ENCODE measurements around the gene SLC2A1.
A peak's percentile ranks its signal among the peaks of the same experiment; 100 is the strongest.
"Not testable (repeated sequence)": the region's sequence is repeated elsewhere in the genome, so short reads cannot be mapped to it uniquely, and the experiment has no call there.

SLC2A1 gene

DNA sequence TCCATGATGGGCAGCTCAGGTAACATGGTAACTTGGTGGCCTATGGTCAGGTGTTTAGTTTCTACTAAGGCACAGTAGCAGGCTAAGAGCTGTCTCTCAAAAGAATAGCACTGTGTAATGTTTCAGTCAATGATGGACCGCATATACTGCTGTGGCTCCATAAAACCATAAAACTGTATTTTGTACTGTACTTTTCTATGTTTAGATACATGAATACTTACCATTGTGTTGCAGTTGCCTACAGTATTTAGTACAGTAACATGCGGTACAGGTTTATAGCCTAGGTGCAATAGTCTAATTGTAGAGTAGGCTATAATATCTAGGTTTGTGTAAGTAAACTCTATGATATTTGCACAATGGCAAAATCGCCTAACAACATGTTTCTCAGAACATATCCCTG, 50.6 kb downstream of the SLC2A1 start:
- Histone ChIP-seq H3K27ac (ENCODE audit: low read length) (no peak overlapping the region), H4K20me1 (ENCODE audit: insufficient read depth, low read length) (no peaks in the 10 kb centered on the region), H3K36me3 (replicated peaks; ENCODE audit: low read depth, low read length) (no peaks in the 10 kb centered on the region), H3K9ac (ENCODE audit: low read length) (no peak overlapping the region), H2AFZ (ENCODE audit: low read depth, low read length) (no peak overlapping the region), H3K9me3 (ENCODE audit: insufficient read depth, low read length) (no peaks in the 10 kb centered on the region), H3K27me3 (ENCODE audit: low read depth, low read length) (no peaks in the 10 kb centered on the region), H3K4me2 (ENCODE audit: low read length) (no peak overlapping the region), H3K4me1 (ENCODE audit: low read length) (no peaks in the 10 kb centered on the region), H3K79me2 (ENCODE audit: low read length) (no peaks in the 10 kb centered on the region), H3K4me3 (ENCODE audit: low read length) (no peak overlapping the region)
- TF ChIP-seq, protein P1, sequence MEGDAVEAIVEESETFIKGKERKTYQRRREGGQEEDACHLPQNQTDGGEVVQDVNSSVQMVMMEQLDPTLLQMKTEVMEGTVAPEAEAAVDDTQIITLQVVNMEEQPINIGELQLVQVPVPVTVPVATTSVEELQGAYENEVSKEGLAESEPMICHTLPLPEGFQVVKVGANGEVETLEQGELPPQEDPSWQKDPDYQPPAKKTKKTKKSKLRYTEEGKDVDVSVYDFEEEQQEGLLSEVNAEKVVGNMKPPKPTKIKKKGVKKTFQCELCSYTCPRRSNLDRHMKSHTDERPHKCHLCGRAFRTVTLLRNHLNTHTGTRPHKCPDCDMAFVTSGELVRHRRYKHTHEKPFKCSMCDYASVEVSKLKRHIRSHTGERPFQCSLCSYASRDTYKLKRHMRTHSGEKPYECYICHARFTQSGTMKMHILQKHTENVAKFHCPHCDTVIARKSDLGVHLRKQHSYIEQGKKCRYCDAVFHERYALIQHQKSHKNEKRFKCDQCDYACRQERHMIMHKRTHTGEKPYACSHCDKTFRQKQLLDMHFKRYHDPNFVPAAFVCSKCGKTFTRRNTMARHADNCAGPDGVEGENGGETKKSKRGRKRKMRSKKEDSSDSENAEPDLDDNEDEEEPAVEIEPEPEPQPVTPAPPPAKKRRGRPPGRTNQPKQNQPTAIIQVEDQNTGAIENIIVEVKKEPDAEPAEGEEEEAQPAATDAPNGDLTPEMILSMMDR (IDR thresholded peaks at IDR 0.05; ENCODE audit: low read depth, low read length): no peak
- TF ChIP-seq EZH2phosphoT487 (IDR thresholded peaks at IDR 0.05; ENCODE audit: low read depth): no peak

GRCh38 chr1:42904434-42904833, 54.2 kb downstream of the SLC2A1 start:
- Histone ChIP-seq H3K9ac (ENCODE audit: low read length) (no peak overlapping the region), H3K36me3 (replicated peaks; ENCODE audit: low read depth, low read length) (no peaks in the 10 kb centered on the region), H4K20me1 (ENCODE audit: insufficient read depth, low read length) (no peaks in the 10 kb centered on the region), H2AFZ (ENCODE audit: low read depth, low read length) (no peak overlapping the region), H3K4me3 (ENCODE audit: low read length) (no peak overlapping the region), H3K4me1 (ENCODE audit: low read length) (no peaks in the 10 kb centered on the region), H3K79me2 (ENCODE audit: low read length) (no peaks in the 10 kb centered on the region), H3K4me2 (ENCODE audit: low read length) (no peak overlapping the region), H3K27me3 (ENCODE audit: low read depth, low read length) (no peaks in the 10 kb centered on the region), H3K27ac (ENCODE audit: low read length) (no peak overlapping the region), H3K9me3 (ENCODE audit: insufficient read depth, low read length) (no peaks in the 10 kb centered on the region)
- TF ChIP-seq, protein P1 (IDR thresholded peaks at IDR 0.05; ENCODE audit: low read depth, low read length): no peak
- no peak for TF ChIP-seq EZH2phosphoT487 (IDR thresholded peaks at IDR 0.05; ENCODE audit: low read depth)

DNA sequence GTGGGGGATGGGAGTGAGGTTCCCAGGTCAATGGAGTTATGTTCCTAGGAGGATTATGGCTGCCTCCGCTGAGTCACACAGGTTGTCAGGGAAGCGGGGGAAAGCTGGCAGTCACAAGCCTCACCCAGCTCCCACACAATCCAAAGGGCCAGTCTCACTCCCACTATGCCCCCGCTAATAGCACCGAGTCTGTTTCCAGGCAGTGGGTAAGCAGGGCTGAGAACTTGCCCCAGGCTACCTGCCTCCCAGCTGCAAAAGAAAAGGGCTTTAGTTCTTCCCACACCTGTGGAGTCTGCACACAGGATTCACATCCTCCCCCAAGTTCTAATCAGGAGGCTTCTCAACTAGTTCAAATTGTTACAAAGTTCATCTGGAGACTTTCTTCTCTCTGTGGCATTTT, 58.7 kb downstream of the SLC2A1 start:
- H3K36me3 ChIP-seq (replicated peaks; ENCODE audit: low read depth, low read length); H3K4me2 ChIP-seq (ENCODE audit: low read length); H3K9ac ChIP-seq (ENCODE audit: low read length); H4K20me1 ChIP-seq (ENCODE audit: insufficient read depth, low read length); H3K27me3 ChIP-seq (ENCODE audit: low read depth, low read length); H3K4me1 ChIP-seq (ENCODE audit: low read length); H3K27ac ChIP-seq (ENCODE audit: low read length); H3K4me3 ChIP-seq (ENCODE audit: low read length); H2AFZ ChIP-seq (ENCODE audit: low read depth, low read length); H3K9me3 ChIP-seq (ENCODE audit: insufficient read depth, low read length); H3K79me2 ChIP-seq (ENCODE audit: low read length): not testable (repeated sequence)

DNA sequence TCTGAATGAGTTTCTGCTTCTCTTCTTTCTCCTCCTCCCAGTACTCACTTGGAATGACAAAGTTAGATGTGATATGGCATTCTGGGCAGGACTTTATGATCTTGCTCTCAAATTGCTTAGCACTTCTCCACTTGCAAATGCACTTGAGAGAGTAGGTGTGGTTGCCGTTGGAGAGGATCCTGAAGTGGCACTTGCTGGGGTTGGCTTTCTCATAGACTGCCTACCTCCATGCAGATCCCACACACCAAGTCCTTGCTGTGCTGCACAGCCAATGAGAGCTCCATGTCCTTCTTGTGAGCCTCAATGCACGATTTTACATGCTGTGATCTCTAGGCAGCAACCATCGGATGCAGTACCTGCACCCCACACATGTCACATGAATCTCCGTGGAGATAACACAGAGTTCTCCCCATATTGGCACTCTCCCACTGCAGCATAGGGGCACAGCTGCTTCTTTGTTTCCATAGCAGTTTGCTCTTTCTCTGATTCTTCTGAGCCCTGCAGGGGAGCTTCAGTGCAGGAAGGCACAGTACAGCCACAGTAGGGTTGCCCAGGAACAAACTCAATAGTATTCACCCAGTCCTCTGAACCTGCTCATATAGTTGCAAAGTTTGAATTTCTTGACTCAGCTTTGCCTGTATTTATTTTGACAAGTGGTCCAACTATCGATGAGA, 67.1 kb downstream of the SLC2A1 start:
- Histone ChIP-seq H3K9me3 (ENCODE audit: insufficient read depth, low read length) (no peaks in the 10 kb centered on the region), H3K4me2 (ENCODE audit: low read length) (peak overlapping the region; percentile 14; the same call in 1 of the 2 replicates), H3K9ac (ENCODE audit: low read length) (no peak overlapping the region), H3K27me3 (ENCODE audit: low read depth, low read length) (no peaks in the 10 kb centered on the region), H3K4me1 (ENCODE audit: low read length) (no peaks in the 10 kb centered on the region), H4K20me1 (ENCODE audit: insufficient read depth, low read length) (no peaks in the 10 kb centered on the region), H3K79me2 (ENCODE audit: low read length) (no peaks in the 10 kb centered on the region), H3K27ac (ENCODE audit: low read length) (no peak overlapping the region), H3K36me3 (replicated peaks; ENCODE audit: low read depth, low read length) (no peaks in the 10 kb centered on the region), H3K4me3 (ENCODE audit: low read length) (no peak overlapping the region), H2AFZ (ENCODE audit: low read depth, low read length) (no peak overlapping the region)
- no peak for TF ChIP-seq EZH2phosphoT487 (IDR thresholded peaks at IDR 0.05; ENCODE audit: low read depth)
- TF ChIP-seq, protein P1 (IDR thresholded peaks at IDR 0.05; ENCODE audit: low read depth, low read length): no peak

All from OCI-LY3 (cell line).